ELR (cell line): ENCODE data around the gene FOXL3.

Experiments used
- DNase-seq: peaks from one replicate; pipeline ENCODE4 v3.0.0-alpha.2; 2015; ENCODE audit warnings: low read depth

Gene FOXL3

GRCh38 chr7:302054-302992, 12.4 kb downstream of the FOXL3 start:
- no peak for DNase-seq

GRCh38 chr7:303425-303824, 13.5 kb downstream of the FOXL3 start:
- DNase-seq, result no peak

- DNase-seq, result no peak
Observed at GRCh38 chr7:303884-304573, 14.1 kb downstream of the FOXL3 start.

- no peak for DNase-seq
Observed at GRCh38 chr7:304574-305409, 14.8 kb downstream of the FOXL3 start.

GRCh38 chr7:305410-306151, 15.6 kb downstream of the FOXL3 start:
- no peak for DNase-seq

- no peak for DNase-seq
Observed at GRCh38 chr7:307970-308369, 18.0 kb downstream of the FOXL3 start.

GRCh38 chr7:309586-310228, 19.7 kb downstream of the FOXL3 start:
- no peak for DNase-seq

- DNase-seq, result no peak
Observed at GRCh38 chr7:311131-311680, 21.2 kb downstream of the FOXL3 start.

- no peak for DNase-seq
Observed at GRCh38 chr7:311796-312195, 21.8 kb downstream of the FOXL3 start.

GRCh38 chr7:312424-312823, 22.5 kb downstream of the FOXL3 start:
- no peak for DNase-seq

- DNase-seq, result no peak
Observed at GRCh38 chr7:314853-315252, 24.9 kb downstream of the FOXL3 start.

- no peak for DNase-seq
Observed at GRCh38 chr7:315516-316265, 25.7 kb downstream of the FOXL3 start.

GRCh38 chr7:317643-318405, 27.9 kb downstream of the FOXL3 start:
- DNase-seq, result no peak

- DNase-seq, result no peak
Observed at GRCh38 chr7:318476-318875, 28.5 kb downstream of the FOXL3 start.

GRCh38 chr7:318878-319661, 29.1 kb downstream of the FOXL3 start:
- DNase-seq, result no peak

- no peak for DNase-seq
Observed at GRCh38 chr7:320297-320696, 30.3 kb downstream of the FOXL3 start.

GRCh38 chr7:322111-322671, 32.2 kb downstream of the FOXL3 start:
- peak; percentile 56 for DNase-seq

GRCh38 chr7:322708-323111, 32.7 kb downstream of the FOXL3 start:
- no peak for DNase-seq
